ENCODE measurements around the gene KHDC1.
"Not testable (repeated sequence)": the region's sequence is repeated elsewhere in the genome, so short reads cannot be mapped to it uniquely, and the experiment has no call there.

KHDC1 gene

DNA sequence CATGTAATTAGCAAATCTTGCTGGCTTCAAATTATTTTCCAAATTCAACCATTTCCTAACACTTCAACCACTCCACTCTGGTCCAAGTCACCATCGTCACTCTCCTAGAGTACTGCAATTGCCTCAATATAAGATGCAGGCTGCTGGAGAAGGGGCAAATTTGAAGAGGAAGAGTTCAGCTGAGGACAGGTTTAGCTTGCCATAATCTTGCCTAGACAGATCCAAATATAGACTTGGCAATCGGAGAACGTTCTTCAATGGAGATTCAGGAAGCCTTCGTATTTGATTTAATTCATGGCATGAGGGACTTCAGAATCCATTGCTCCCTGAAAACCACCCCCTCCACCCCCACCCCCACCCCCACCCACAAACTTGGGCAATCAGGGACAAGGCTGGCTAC lies 22.3 kb downstream of the KHDC1 start:
- no peak for TF ChIP-seq CTCF (IDR thresholded peaks at IDR 0.05; ENCODE audit: low read depth, low read length, missing control alignments)
- in situ Hi-C loops (cut with HindIII; ENCODE audit: low pct_ligation_motif_present, low sequenced_read_pairs) = no loop called here
- H3K4me3 ChIP-seq (ENCODE audit: low read depth, low read length) = no peak overlapping the region
- H3K27me3 ChIP-seq (replicated peaks) = no peaks in the 10 kb centered on the region
- no peak for DNase-seq
- H3K27ac ChIP-seq = no peak overlapping the region
- no peaks in the 10 kb centered on the region for H3K36me3 ChIP-seq (replicated peaks)

DNA sequence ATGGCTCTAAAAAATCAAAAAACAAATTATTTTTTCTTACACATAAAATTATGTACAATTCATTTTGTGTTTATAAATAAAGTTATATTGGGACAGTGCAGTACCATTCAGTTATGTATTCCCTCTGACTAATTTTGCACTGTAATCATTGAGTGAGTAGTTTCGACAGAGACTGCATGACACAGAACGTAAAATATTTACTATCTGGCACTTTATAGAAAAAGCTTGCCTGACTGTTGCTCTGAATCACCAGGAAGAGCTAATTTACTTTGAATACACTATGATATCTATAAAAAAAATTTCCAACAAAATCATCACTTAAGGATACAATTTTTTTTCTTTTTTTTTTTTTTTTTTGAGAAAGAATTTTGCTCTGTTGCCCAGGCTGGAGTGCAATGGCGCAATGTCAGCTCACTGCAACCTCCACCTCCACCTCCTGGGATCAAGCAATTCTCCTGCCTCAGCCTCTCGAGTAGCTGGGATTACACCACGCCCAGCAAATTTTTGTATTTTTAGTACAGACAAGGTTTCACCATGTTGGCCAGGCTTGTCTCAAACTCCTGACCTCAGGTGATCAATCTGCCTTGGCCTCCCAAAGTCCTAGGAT lies 26.7 kb downstream of the KHDC1 start:
- Histone ChIP-seq H3K36me3 (replicated peaks) (no peaks in the 10 kb centered on the region), H3K27ac (peak overlapping the region; percentile 43), H3K27me3 (replicated peaks) (no peaks in the 10 kb centered on the region), H3K4me3 (ENCODE audit: low read depth, low read length) (no peak overlapping the region)
- no peak for TF ChIP-seq CTCF (IDR thresholded peaks at IDR 0.05; ENCODE audit: low read depth, low read length, missing control alignments)
- in situ Hi-C loops (cut with HindIII; ENCODE audit: low pct_ligation_motif_present, low sequenced_read_pairs) = no loop called here
- peak; percentile 51 for DNase-seq

- peak; percentile 43 for DNase-seq
These were observed 28.3 kb downstream of the KHDC1 start for GRCh38 chr6:73234733-73235132.

DNA sequence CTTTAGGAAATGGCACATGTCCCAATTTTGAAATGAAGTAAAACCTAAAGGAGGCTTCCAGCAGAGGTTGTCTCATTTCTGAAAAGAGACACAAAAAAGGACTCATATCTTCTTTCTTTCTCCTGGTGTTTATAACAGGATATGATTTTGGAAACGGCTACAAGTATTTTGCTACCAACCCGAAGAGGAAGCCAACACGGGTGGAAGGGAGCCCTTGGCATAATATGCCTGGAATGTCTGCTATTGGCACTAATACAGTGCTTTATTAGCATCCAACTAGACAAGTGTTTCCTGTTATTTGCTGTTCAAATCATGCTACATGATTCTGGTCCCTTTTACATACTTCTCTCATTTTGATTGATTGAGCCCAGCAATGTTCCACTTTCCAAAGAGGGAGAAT lies 29.0 kb downstream of the KHDC1 start:
- H3K27me3 ChIP-seq (replicated peaks); H3K36me3 ChIP-seq (replicated peaks); in situ Hi-C loops (cut with HindIII; ENCODE audit: low pct_ligation_motif_present, low sequenced_read_pairs); H3K4me3 ChIP-seq (ENCODE audit: low read depth, low read length); H3K27ac ChIP-seq; DNase-seq: not testable (repeated sequence)

More at GRCh38 chr6:73234733-73235132, 28.3 kb downstream of the KHDC1 start:
- no peak for TF ChIP-seq CTCF (IDR thresholded peaks at IDR 0.05; ENCODE audit: low read depth, low read length, missing control alignments)
- Histone ChIP-seq H3K36me3 (replicated peaks) (no peaks in the 10 kb centered on the region), H3K27ac (no peak overlapping the region), H3K27me3 (replicated peaks) (no peaks in the 10 kb centered on the region), H3K4me3 (ENCODE audit: low read depth, low read length) (no peak overlapping the region)
- in situ Hi-C loops (cut with HindIII; ENCODE audit: low pct_ligation_motif_present, low sequenced_read_pairs) = no loop called here

DNA sequence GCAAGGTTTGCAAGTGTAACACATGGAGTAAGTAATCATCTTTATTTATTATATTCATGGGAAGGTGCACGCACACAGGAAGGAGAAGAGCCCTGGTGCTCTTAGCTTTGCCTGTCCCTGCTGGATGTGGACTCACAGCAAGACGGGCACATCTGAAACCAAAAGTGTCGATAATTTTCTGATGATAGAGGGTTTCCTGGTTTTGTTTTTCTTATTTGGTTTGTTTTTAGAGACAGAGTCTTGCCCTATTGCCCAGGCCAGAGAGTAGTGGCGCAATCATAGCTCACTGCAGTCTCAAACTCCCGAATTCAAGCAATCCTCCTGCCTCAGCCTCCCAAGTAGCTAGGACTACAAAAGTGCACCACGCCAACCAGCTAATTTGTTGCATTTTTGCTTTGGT lies 29.9 kb downstream of the KHDC1 start:
- H3K27me3 ChIP-seq (replicated peaks) = no peaks in the 10 kb centered on the region
- in situ Hi-C loops (cut with HindIII; ENCODE audit: low pct_ligation_motif_present, low sequenced_read_pairs) = no loop called here
- no peak for DNase-seq

DNA sequence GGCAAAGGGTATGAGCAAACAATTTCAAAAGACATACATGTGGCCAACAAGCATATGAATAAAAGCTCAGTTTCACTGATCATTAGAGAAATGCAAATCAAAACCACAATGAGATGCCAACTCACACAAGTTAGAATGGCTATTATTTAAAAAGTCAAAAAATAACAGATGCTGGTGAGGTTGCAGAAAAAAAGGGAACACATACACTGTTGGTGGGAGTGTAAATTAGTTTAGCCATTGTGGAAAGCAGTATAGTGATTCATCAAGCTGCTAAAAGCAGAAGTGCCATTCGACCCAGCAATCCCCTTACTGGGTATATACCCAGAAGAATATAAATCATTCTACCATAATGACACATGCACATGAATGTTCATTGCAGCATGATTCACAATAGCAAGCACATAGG lies 31.0 kb downstream of the KHDC1 start:
- Histone ChIP-seq H3K27me3 (replicated peaks) (no peaks in the 10 kb centered on the region), H3K36me3 (replicated peaks) (no peaks in the 10 kb centered on the region), H3K27ac (no peak overlapping the region), H3K4me3 (ENCODE audit: low read depth, low read length) (no peak overlapping the region)
- in situ Hi-C loops (cut with HindIII; ENCODE audit: low pct_ligation_motif_present, low sequenced_read_pairs) = no loop called here
- no peak for TF ChIP-seq CTCF (IDR thresholded peaks at IDR 0.05; ENCODE audit: low read depth, low read length, missing control alignments)
- no peak for DNase-seq

More for the DNA sequence above, 29.9 kb downstream of the KHDC1 start:
- no peaks in the 10 kb centered on the region for H3K36me3 ChIP-seq (replicated peaks)
- no peak overlapping the region for H3K27ac ChIP-seq
- TF ChIP-seq CTCF (IDR thresholded peaks at IDR 0.05; ENCODE audit: low read depth, low read length, missing control alignments) = no peak
- H3K4me3 ChIP-seq (ENCODE audit: low read depth, low read length) = no peak overlapping the region

Data from brain microvascular endothelial cell (primary cell).